K562 (cell line): Measurements from ENCODE around the gene KAT5. TPM values are rescaled to one million over a fixed set of nuclear protein-coding genes. Genes with fewer than 3 reads are reported as not detected.

ENCODE experiments used
- ATAC-seq: fragments of 200-7000 bp; cut with Tn5 transposase; 3 replicates; pipeline ENCODE4 v1.9.1; 2020; ENCODE audit warnings: moderate library complexity
- BruUV-seq: library from RNA; stranded (reverse); fragments of 400-500 nt; replicated peaks from 2 replicates; lab custom pipeline; 2021; lab: Mats Ljungman, UMichigan
- CTCF ChIA-PET: fragments of 300-600 bp; formaldehyde crosslinking; extraction: SDS; loops from one replicate; lab custom pipeline; 2021; ENCODE audit warnings: low intra/inter-chr PET ratio; lab: Yijun Ruan, JAX
- POLR2A ChIA-PET: fragments of 300-600, 350-650 bp; sonication (Branson Sonifier 250); formaldehyde crosslinking; extraction: SDS; loops from one replicate; lab custom pipeline; 2021; ENCODE audit warnings: antibody characterized with exemption, inconsistent platforms; lab: Yijun Ruan, JAX
- DNase-seq, 4 experiments: peaks; one replicate each; pipeline versions ENCODE4 v3.0.0 to v3.0.0-alpha.2; 2011 to 2018; ENCODE audit warnings: low spot score in 3 of 4, mixed read lengths in 3 of 4; ENCODE audit errors: extremely low read depth in 1 of 4
- FAIRE-seq: peaks from 2 replicates; lab custom pipeline; 2011; peaks lifted over from hg19 to GRCh38; lab: Jason Lieb, UNC
- H2AFZ ChIP-seq: 2 replicates; pipeline ENCODE4 v1.6.0; 2011; ENCODE audit warnings: low read depth, low read length, control low read depth, inconsistent platforms
- H3K27ac ChIP-seq: fragments of 200-600 bp; 3 replicates; pipeline ENCODE4 v1.8.0; 2011; ENCODE audit warnings: low read depth, mild to moderate bottlenecking, control low read depth, inconsistent platforms, low read length, moderate library complexity, mixed read lengths; ENCODE audit errors: extremely low read depth
- H3K27me3 ChIP-seq, 2 experiments: fragments of 300-600 bp in 1 of 2; 2 replicates in 1 of 2; 3 replicates in 1 of 2; pipeline versions ENCODE4 v1.6.0 to v1.8.0; 2011; ENCODE audit warnings: inconsistent platforms in 2 of 2, low read length in 2 of 2, mild to moderate bottlenecking in 1 of 2, mixed read lengths in 1 of 2, moderate library complexity in 1 of 2; ENCODE audit not compliant: control insufficient read depth in 2 of 2, insufficient read depth in 2 of 2
- H3K36me3 ChIP-seq: fragments of 300-600 bp; 3 replicates; pipeline ENCODE4 v1.8.0; 2011; ENCODE audit warnings: mild to moderate bottlenecking, low read length, inconsistent platforms; ENCODE audit not compliant: control insufficient read depth, insufficient read depth
- H3K4me1 ChIP-seq, 2 experiments: fragments of 200-600 bp in 1 of 2; replicated peaks in 1 of 2; 2 replicates in 1 of 2; 3 replicates in 1 of 2; pipeline versions ENCODE4 v1.5.1 to v1.8.0; 2011; ENCODE audit warnings: inconsistent platforms in 2 of 2, low read length in 2 of 2, mild to moderate bottlenecking in 1 of 2, mixed read lengths in 1 of 2, moderate library complexity in 1 of 2; ENCODE audit not compliant: control insufficient read depth in 2 of 2, insufficient read depth in 2 of 2
- H3K4me2 ChIP-seq: 2 replicates; pipeline ENCODE4 v1.6.1; 2011; ENCODE audit warnings: low read length, control low read depth, inconsistent platforms, mixed read lengths; ENCODE audit not compliant: insufficient read depth
- H3K4me3 ChIP-seq: fragments of 200-600 bp; sonication (generic), shearing (Covaris generic); 2 replicates; pipeline ENCODE4 v1.5.1; 2016; ENCODE audit warnings: control low read depth, inconsistent platforms
- H3K79me2 ChIP-seq: fragments of 200-600 bp; 3 replicates; pipeline ENCODE4 v1.8.0; 2011; ENCODE audit warnings: low read length, inconsistent platforms; ENCODE audit not compliant: control insufficient read depth, insufficient read depth
- H3K9ac ChIP-seq, 2 experiments: 2 replicates each; pipeline versions ENCODE4 v1.6.0 to v1.6.1; 2011; ENCODE audit warnings: low read depth in 2 of 2, low read length in 2 of 2, control low read depth in 1 of 2, inconsistent platforms in 1 of 2, mild to moderate bottlenecking in 1 of 2, mixed read lengths in 1 of 2; ENCODE audit not compliant: insufficient read depth in 1 of 2
- H3K9me1 ChIP-seq: one replicate; pipeline ENCODE4 v1.6.0; 2011; ENCODE audit warnings: inconsistent platforms, mild to moderate bottlenecking, low read length, moderate library complexity; ENCODE audit not compliant: control insufficient read depth, insufficient read depth
- H3K9me3 ChIP-seq: replicated peaks from 2 replicates; pipeline ENCODE4 v1.5.1; 2011; ENCODE audit warnings: low read depth, low read length, inconsistent platforms; ENCODE audit not compliant: control insufficient read depth, insufficient read depth
- H4K20me1 ChIP-seq: replicated peaks from 2 replicates; pipeline ENCODE4 v1.6.1; 2011; ENCODE audit warnings: low read length, inconsistent platforms, mixed read lengths; ENCODE audit not compliant: control insufficient read depth, insufficient read depth
- CLOCK ChIP-seq: fragments of 250-450 bp; sonication (Bioruptor Pico); IDR thresholded peaks from 2 replicates; pipeline ENCODE4 v1.4.0; 2020; ENCODE audit warnings: mild to moderate bottlenecking, moderate library complexity, borderline replicate concordance
- POLR2G ChIP-seq: fragments of 200-400 bp; formaldehyde crosslinking; IDR thresholded peaks from 2 replicates; pipeline ENCODE4 v1.6.1; 2017; ENCODE audit warnings: low read depth, mild to moderate bottlenecking, antibody characterized with exemption, low read length, moderate library complexity
- PRPF4 ChIP-seq: fragments of 200-400 bp; formaldehyde crosslinking; IDR thresholded peaks from one replicate; pipeline ENCODE4 v1.6.1; 2017; ENCODE audit warnings: low read length, low read depth, mild to moderate bottlenecking; ENCODE audit not compliant: insufficient read depth, poor library complexity, severe bottlenecking
- RBFOX2 ChIP-seq: fragments of 200-400 bp; formaldehyde crosslinking; IDR thresholded peaks from 2 replicates; pipeline ENCODE4 v1.6.1; 2017; ENCODE audit warnings: low read depth, mild to moderate bottlenecking, low read length, moderate library complexity
- WGBS: fragments of 100-300 bp; shearing (Covaris generic); methylation state at CpG from one replicate; pipeline ENCODE4 v1.1.6; 2016; ENCODE audit warnings: low coverage, mixed read lengths; ENCODE audit not compliant: insufficient coverage; ENCODE audit errors: missing lambda C conversion rate; 5-methylcytosine and 5-hydroxymethylcytosine counted together
- in situ Hi-C: fragments of 300-500 bp; cut with MboI; formaldehyde crosslinking; loops from 4 replicates; pipeline ENCODE4 v1.15.0; 2018; ENCODE audit warnings: inconsistent platforms, mixed read lengths
- intact Hi-C: fragments of 100-400 bp; cut with micrococcal nuclease; formaldehyde crosslinking; loops from 2 replicates; pipeline ENCODE4 v1.14.2; 2022
- polyA plus RNA-seq, 8 experiments: library from polyadenylated mRNA; depleted of rRNA in 4 of 8; stranded (reverse) in 5 of 8; unstranded in 3 of 8; fragments of >200 nt; fragmentation: Nextera tagmentation in 2 of 8; fragmentation: Illumina TruSeq in 1 of 8; extraction: Ambion mirVana in 2 of 8; extraction: Trizol in 1 of 8; gene quantifications; 2 replicates each; pipeline versions ENCODE4 v1.2.1 to v1.2.3, GENCODE V29; 2011 to 2014; ENCODE audit warnings: inconsistent platforms in 1 of 8, missing spikeins in 1 of 8
- total RNA-seq, 7 experiments: library from RNA; depleted of rRNA in 6 of 7; stranded (reverse); fragments of >200 nt in 6 of 7; fragmentation: Illumina TruSeq in 2 of 7; extraction: Trizol in 2 of 7; gene quantifications; 2 replicates each; pipeline versions ENCODE4 v1.2.1 to v1.2.3, GENCODE V29; 2011 to 2021; ENCODE audit warnings: low replicate concordance in 1 of 7

Gene KAT5
- total and polyA plus RNA-seq, 9 of the 15 experiments (the other 6 are each of a cell fraction or from before 2014, with no cell fraction given) = 3.6 to 76.8 (median 52.7) TPM

- Histone ChIP-seq H3K4me1 (peaks cover 17 to 28% of the 10 kb centered on the region in 2 experiments), H3K36me3 (peaks cover 57% of the 10 kb centered on the region), H3K27me3 (no peaks in the 10 kb centered on the region), H3K4me2 (peak overlapping the region; percentile 90; the same call in 1 of the 2 replicates), H3K4me3 (peak overlapping the region; percentile 59), H3K27ac (no peak overlapping the region), H3K9me3 (no peaks in the 10 kb centered on the region), H3K9me1 (no peaks in the 10 kb centered on the region), H2AFZ (no peak overlapping the region), H4K20me1 (peaks cover 5% of the 10 kb centered on the region; the same call in 1 of the 2 replicates), H3K9ac (peak overlapping the region; percentile 87 to 96; a peak in 3 of 4 replicates), H3K79me2 (peaks cover 13% of the 10 kb centered on the region)
- no peak for ATAC-seq
- in situ Hi-C loops = loop anchor here (5.0 to 10.0 kb wide), 2 partner anchors 109 to 281 kb away; no protein-coding TSS in a partner anchor
- ChIA-PET CTCF (interaction anchor here (2.3 to 3.9 kb wide), 2 partner anchors 105 to 276 kb away, joined by 19 to 45 read pairs; no protein-coding TSS in a partner anchor), POLR2A (interaction anchor here (0.7 to 2.0 kb wide), 2 partner anchors 9 to 87 kb away, joined by 3 to 5 read pairs; no protein-coding TSS in a partner anchor)
- 98% methylated on average over 21 of the region's 24 CpGs for WGBS
- FAIRE-seq = no peak
- BruUV-seq = no TSS peak
- no peak for DNase-seq
- intact Hi-C loops = loop anchor here (5.0 kb wide), 2 partner anchors 59 to 174 kb away; partner anchors contain the start of gene FIBP
- TF ChIP-seq RBFOX2 (peak; percentile 55), CLOCK (CRISPR knock-in tag) (no peak), PRPF4 (no peak), POLR2G (peak; percentile 64)
Observed at GRCh38 chr11:65713212-65713969, 1.3 kb downstream of the KAT5 start.
